Left ventricle myocardium superior (tissue), 1 donor: Measurements from ENCODE around the gene NANOS3. TPM values are rescaled to one million over a fixed set of nuclear protein-coding genes. Genes with fewer than 3 reads are reported as not detected.

Experiments used
- ATAC-seq: fragments of 200-7000 bp; cut with Tn5 transposase; one replicate; pipeline ENCODE4 v1.9.1; 2020; ENCODE audit warnings: mild to moderate bottlenecking, moderate library complexity
- DNase-seq: peaks from one replicate; pipeline ENCODE4 v3.0.0-alpha.2; 2020
- intact Hi-C: fragments of 100-400 bp; cut with micrococcal nuclease; formaldehyde crosslinking; loops from one replicate; pipeline ENCODE4 v1.11.0; 2022
- long read RNA-seq: library from polyadenylated mRNA; unstranded; transcript quantifications from one replicate; pipeline ENCODE4 v2.0.0, GENCODE V29; 2021
- total RNA-seq: library from RNA; stranded (reverse); fragmentation: NEBNext Ultra II Directional; extraction: Animal tissue kit (Norgen Biotek cat#: 25700); gene quantifications from one replicate; pipeline ENCODE4 v1.2.1, GENCODE V29; 2021
- donor health status: DM: no; HTN: yes; CAD: no; lungs with severe emphysema.

NANOS3 gene
- total RNA-seq = 0.69 TPM
- long read RNA-seq = 0 reads

- intact Hi-C loops = no loop called here
- no peak for ATAC-seq
These were observed at the start of gene NANOS3 for GRCh38 chr19:13876834-13877233. Gene NANOS3 (plus strand): TSS chr19:13877134. CDS start chr19:13877249, 115 bp downstream.

DNA sequence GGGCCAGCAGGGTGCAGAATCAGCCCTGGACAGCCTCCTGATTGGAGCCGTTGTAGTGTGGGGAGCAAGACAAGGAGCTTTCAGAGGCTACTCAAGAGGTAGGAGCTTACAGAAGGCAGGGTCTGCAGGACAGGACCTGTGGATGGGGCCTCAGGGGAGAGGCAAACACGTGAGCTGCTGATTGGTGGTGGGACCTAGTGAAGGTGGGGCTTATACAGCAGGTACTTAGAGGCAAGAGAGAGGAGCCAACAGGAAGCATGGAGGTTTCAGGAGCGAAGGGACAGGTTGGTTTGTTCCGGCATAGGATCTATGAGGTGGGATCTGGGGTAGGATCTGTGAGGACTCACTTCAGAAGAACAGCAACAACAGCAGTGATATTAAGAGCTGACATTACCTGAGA is 49.3 kb upstream of the NANOS3 start:
- intact Hi-C loops = no loop called here
- DNase-seq (no peak), ATAC-seq (no peak)

More at GRCh38 chr19:13876834-13877233, at the start of gene NANOS3:
- no peak for DNase-seq

DNA sequence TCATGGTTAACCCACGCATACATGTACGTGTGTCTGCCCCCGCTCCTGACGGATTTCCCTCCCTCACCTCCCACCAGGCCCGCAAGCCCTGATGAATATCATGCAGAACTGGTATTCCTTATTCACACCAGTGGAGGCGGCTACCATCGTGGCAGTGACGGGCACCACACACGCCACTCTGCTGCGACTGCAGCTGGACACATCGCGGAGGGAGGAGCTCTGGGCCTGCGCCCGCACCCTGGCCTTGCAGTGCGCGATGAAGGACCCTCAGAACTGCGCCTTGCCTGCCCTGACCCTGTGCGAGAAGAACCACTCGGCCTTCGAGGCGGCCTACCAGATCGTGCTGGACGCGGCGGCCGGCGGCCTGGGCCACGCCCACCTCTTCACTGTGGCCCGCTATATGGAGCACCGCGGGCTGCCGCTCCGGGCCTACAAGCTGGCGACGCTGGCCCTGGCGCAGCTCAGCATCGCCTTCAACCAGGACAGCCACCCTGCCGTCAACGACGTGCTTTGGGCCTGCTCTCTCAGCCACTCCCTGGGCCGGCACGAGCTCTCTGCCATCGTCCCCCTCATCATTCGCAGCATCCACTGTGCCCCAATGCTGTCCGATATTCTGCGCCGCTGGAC is 46.7 kb upstream of the NANOS3 start:
- intact Hi-C loops = no loop called here
- DNase-seq = no peak
- no peak for ATAC-seq

- DNase-seq = no peak
- no peak for ATAC-seq
- intact Hi-C loops = no loop called here
These were observed 46.0 kb upstream of the NANOS3 start for GRCh38 chr19:13830741-13831536.

DNA sequence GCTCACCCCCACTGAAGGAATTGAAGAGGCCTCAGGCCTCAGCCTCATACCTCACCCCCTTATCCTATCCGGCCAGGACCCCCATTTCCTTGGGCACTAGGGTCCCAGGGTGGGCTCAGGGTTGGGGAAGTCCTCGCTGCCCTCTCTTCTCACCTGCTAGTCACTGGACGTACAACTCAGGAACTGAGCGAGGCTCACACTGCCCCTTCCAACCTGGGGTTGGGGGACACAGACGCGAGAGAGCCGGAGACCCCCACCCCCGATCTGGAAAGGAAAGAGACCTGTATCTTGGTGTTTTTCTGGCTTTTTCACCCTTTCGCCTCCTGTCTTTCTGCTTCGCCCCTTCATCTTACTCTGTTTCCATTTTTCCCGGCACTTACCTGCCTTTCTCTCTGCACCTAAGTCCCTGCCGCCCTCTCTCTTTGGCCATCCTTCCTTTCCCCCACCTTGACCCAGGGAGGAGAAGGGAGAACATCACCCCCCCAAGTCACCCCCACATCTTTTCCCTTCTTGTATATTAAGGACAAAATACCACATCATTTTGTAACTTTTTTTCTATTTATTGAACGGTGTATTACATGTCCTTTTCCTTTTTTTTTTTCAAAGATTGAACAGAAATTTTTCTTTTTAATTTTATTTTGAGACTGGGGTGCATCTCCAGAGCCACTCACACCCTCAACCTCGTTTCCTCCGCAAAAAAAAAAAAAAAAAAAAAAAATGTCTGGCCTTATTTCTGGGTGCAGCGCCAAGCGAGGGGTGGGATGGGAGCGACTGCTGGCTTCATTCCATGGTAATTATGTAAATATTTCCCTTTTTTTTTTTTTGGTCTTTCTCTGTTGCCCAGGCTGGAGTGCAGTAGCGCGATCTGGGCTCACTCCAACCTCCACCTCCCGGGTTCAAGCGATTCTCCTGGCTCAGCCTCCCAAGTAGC is 45.1 kb upstream of the NANOS3 start:
- DNase-seq (no peak), ATAC-seq (no peak)
- intact Hi-C loops = no loop called here

DNA sequence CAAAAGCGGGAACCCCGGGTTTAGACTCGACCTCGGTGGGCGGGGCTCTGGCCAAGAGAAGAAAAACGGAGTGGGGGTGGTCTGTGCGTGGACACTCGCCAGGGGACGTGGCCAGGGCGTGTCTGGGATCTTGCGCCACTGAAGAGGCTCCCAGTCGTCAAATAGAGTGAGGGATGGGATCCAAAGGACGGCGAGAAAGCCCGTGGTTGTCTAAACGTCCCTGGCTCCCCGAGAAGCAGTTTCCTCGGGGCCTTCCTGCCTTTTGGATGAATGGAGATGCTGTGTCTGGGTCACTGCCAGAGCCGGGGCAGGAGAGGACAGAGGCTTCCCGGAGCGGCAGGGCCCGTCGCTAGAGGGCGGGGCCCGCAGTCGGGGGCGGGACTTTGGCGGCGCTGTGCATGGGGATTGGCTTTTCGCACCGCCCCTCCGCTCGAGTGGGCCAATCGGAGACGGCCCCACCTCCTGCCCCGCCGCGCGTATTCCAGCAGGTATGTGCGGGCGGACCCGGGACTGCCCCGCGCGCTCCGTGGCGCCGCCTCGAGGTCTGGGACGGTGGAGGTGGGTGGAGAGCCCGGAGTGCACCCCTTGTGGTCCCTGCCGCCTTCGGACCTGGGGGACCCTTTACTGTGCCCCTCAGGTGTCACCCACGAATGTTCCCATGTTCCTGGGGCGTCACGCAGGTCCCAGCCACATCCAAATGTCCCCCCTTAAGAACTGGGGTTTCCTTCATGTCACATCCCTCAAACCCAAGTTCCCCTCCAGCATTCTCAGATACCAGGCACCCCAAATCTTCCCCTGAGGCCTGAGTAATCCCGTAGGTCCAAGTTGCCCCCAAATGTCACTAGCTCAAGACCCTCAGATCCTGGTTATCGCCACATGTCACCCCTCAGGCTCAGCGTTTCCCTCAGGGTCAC is 43.3 kb upstream of the NANOS3 start:
- intact Hi-C loops = no loop called here
- ATAC-seq (peak; percentile 83), DNase-seq (peak; percentile 98)

DNA sequence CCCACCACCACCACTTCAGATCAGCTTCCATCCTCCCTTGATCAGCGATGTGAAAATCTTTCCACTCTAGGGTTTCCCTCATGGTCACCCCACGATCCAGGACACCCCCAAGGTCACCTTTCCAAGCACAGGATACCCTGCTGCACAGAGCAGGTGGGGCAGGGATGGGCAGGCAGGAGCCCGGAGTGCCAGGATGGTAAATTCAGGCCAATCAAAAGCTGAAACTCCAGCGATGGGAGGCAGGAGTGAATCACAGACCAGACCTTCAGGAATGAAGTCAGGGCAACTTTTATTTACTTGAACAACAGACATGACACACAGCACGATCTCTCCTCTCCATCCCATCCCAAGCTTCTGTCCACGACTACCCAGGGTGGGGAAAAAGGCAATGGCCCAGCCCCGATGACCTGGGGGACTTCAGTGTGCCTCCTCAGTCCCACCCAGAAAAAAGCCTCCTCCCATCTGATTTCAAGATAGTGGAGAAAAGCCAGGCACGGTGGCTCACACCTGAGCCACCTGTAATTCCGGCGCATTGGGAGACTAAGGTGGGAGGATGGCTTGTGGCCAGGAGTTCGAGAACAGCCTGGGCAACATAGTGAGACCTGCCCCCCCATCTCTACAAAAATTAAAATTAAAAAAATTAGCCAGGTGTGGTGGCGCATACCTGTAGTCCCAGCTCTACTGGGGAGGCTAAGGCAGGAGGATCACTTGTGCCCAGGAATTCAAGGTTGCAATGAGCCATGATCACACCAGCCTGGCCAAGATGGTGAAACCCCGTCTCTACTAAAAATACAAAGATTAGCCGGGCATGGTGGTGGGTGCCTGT is 42.5 kb upstream of the NANOS3 start:
- intact Hi-C loops = no loop called here
- no peak for DNase-seq
- ATAC-seq = no peak

GRCh38 chr19:13835791-13836723 is 40.9 kb upstream of the NANOS3 start:
- intact Hi-C loops = no loop called here
- DNase-seq = peak; percentile 67

GRCh38 chr19:13838435-13839129 is 38.4 kb upstream of the NANOS3 start:
- ATAC-seq = no peak
- DNase-seq = no peak
- intact Hi-C loops = no loop called here

More at GRCh38 chr19:13835791-13836723, 40.9 kb upstream of the NANOS3 start:
- ATAC-seq = no peak

DNA sequence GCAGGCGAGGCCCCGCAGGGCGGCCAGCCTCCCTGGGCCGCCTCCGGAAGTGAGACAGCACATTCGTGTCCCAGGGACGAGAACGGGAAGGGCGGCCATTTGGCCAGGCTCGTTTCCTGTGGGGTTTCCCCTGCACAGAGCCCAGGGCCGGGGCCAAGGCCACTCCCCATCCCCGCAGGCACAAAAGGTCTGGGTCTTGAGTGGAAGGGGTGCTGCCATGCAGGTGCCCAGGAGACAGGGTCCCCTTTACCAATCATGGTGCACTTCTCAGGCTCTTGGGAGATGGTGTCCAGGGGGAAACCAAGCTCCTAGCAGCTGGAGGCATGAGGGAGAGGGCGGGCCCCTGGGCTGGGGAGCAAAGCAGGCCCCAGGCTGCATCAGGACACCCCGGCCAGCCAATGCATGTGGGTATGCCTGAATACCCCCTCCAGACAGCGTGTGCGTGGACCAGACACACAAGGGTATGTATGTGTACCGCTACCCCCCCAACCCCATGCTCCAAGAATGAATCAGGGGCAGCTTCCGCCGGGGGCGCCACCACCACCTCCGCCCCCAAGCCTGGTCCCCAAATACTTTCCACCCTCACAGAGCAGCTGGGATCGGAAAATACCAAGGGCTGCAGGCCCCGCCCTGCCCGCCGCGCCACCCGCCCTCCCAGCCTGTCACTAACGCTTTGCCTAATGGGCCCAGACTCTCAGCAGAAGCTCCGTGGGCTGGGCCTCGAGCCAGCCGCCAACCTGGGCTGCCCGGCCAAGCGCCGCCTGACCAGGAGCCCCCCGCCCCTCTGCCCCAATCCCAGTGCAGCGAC is 37.6 kb upstream of the NANOS3 start:
- intact Hi-C loops = no loop called here
- DNase-seq (peak; percentile 95), ATAC-seq (peak; percentile 69)

DNA sequence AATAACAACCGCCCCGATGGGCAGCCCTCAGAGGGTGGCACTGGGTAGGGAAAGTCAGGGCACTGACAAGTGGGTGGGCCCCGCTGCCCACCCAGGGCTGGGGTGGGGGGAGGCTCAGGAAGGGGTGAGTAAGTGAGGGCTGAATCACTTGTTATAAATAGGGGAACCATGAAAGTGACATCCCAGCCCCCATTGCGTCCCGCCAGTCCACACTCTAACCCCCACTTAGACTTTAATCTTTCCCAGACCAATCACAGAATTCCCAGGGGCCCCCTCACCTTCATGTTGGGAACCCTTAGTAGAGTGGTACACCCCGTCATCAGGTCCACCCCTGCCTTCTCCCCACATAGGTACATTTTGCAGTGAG is 37.0 kb upstream of the NANOS3 start:
- DNase-seq (no peak), ATAC-seq (peak; percentile 17)
- intact Hi-C loops = no loop called here

DNA sequence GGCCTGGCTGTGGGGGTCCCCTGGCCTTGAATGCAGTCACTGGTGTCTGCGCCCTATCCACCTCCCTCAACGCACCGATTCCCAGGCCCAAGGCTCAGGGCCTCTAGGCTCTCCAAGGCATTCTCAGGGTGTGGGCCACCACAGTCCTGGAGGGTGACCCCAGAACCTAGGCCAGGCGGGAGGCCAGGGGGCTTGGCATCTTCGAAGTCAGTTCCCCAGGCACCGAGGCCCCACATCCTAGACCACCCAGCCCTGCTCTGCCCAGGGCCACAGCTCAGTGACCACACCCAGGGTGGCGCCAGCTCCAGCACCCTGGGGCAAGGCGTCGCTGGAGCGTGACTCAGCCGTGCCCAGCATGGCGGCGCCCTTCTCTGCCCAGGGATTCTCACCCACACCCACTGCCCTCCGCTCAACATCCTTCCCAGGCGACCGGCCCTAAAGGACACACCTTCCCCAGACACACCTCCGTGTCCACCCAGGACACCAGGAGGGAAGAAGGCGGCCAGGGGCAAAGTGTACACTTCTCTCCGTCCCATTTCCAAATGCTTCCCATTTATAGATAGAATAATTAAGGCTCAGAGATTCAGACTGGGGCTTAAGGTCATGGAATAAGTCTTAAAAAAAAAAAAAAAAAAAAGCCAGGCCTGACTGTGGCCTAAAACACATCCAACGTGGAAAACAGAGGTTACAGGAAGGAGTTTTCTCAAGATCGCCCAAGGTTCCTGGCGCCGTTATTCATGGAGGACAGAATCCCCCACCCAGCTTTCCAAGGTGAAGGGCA is 36.4 kb upstream of the NANOS3 start:
- peak; percentile 12 for ATAC-seq
- peak; percentile 76 for DNase-seq
- intact Hi-C loops = no loop called here

DNA sequence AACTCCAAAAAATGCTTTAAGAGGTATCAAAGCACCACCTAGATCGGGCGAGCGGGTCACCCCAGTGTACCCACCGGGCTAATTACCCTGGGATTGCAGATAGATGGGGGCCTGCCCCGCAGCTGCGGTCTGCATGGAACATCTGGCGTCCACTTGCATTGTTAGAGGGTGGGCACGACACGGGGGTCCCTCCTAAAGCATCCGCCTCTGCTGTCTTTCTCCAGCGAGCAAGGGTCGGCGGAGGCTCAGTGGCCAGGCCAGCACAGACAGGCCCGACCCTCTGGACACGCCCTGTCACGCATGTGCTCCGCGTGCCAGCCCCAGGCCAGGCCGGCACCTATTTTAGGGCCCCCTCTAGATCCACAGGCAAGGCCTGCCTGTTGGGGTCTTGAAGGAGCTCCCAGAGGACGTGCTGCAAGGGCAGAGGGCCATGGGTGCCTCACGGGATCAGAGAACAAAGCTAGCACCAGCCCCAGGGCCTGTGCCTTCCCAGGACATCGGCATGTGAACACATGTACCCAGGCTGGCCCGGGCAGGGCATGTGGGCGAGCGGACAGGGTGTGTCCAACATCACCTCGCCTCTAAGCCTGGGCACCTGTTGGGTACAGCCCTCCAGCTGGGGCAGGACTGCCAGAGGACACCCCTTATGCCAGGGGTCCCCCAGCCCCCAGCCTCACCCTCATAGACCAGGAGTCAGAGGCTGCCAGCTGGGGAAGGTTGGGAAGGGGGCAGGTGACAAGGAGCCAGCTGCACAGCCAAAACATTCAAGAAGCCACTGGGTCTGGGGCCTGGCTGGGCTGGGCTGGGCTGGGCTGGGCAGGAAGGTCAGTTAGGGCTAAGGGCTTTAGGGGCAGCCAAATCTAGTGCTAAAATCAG is 35.6 kb upstream of the NANOS3 start:
- peak; percentile 75 for DNase-seq
- peak; percentile 4 for ATAC-seq

GRCh38 chr19:13841962-13842290 is 35.0 kb upstream of the NANOS3 start:
- ATAC-seq = no peak
- intact Hi-C loops = no loop called here
- DNase-seq = no peak

More for the DNA sequence above, 35.6 kb upstream of the NANOS3 start:
- intact Hi-C loops = no loop called here
